ENCODE data around the gene ZNF385D.

The ZNF385D gene

GRCh38 chr3:21750831-21751391, at the start of gene ZNF385D:
ZNF385D (minus strand) TSS chr3:21751210; CDS start chr3:21750916, 294 bp downstream.
- DNase-seq, result no peak

- DNase-seq, result no peak
Measured at GRCh38 chr3:21798356-21799088, 47.5 kb upstream of the ZNF385D start.

GRCh38 chr3:21795921-21796320, 44.9 kb upstream of the ZNF385D start:
- DNase-seq, result no peak

- no peak for DNase-seq
Measured at GRCh38 chr3:21795152-21795837, 44.3 kb upstream of the ZNF385D start.

- DNase-seq, result no peak
Measured at GRCh38 chr3:21794291-21794690, 43.3 kb upstream of the ZNF385D start.

- DNase-seq, result no peak
Measured at GRCh38 chr3:21792176-21792575, 41.2 kb upstream of the ZNF385D start.

GRCh38 chr3:21791356-21791755, 40.3 kb upstream of the ZNF385D start:
- DNase-seq, result no peak

GRCh38 chr3:21790466-21790865, 39.5 kb upstream of the ZNF385D start:
- DNase-seq, result no peak

GRCh38 chr3:21789730-21790129, 38.7 kb upstream of the ZNF385D start:
- no peak for DNase-seq

GRCh38 chr3:21786438-21786797, 35.4 kb upstream of the ZNF385D start:
- no peak for DNase-seq

- no peak for DNase-seq
Measured at GRCh38 chr3:21785765-21786437, 34.9 kb upstream of the ZNF385D start.

GRCh38 chr3:21783839-21784238, 32.8 kb upstream of the ZNF385D start:
- DNase-seq, result no peak

- no peak for DNase-seq
Measured at GRCh38 chr3:21781355-21781754, 30.3 kb upstream of the ZNF385D start.

GRCh38 chr3:21779909-21780308, 28.9 kb upstream of the ZNF385D start:
- DNase-seq, result peak; percentile 5

- no peak for DNase-seq
Measured at GRCh38 chr3:21778715-21779114, 27.7 kb upstream of the ZNF385D start.

GRCh38 chr3:21777821-21778220, 26.8 kb upstream of the ZNF385D start:
- no peak for DNase-seq

GRCh38 chr3:21766002-21766401, 15.0 kb upstream of the ZNF385D start:
- DNase-seq, result no peak

GRCh38 chr3:21755896-21756295, 4.9 kb upstream of the ZNF385D start:
- no peak for DNase-seq

GRCh38 chr3:21754839-21755238, 3.8 kb upstream of the ZNF385D start:
- DNase-seq, result no peak

GRCh38 chr3:21752749-21753347, 1.8 kb upstream of the ZNF385D start:
- DNase-seq, result no peak

- no peak for DNase-seq
Measured at GRCh38 chr3:21751886-21752285, 876 bp upstream of the ZNF385D start.

GRCh38 chr3:21750080-21750696, 822 bp downstream of the ZNF385D start:
- DNase-seq, result no peak
